Activated naive CD4-positive, alpha-beta T cell treated with Interleukin-2 at 50 U/mL for 16 hours (primary cell): ENCODE data around the gene SLC9A7.

ENCODE experiments used
- DNase-seq: peaks from one replicate; pipeline ENCODE4 v3.0.0-alpha.2; 2020

Gene SLC9A7

DNA sequence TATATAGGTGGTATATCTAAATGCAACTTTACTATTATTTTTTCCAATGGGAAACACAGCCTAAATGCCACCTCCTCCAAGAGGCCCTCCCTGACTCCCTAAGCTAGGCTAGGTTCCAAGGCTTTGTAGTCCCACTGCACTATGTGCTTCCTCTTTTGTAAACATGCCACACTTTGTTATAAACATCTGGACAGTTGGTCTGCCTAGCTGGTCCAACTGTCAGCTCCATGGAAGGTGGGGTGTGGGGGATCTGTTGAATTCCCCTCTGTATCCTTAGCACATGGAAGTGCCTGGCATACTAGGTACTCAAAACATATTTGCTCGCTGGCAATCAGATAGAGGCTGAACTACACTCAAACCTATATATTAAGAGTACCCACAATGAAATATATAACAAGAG lies 63.4 kb downstream of the SLC9A7 start:
- no peak for DNase-seq

DNA sequence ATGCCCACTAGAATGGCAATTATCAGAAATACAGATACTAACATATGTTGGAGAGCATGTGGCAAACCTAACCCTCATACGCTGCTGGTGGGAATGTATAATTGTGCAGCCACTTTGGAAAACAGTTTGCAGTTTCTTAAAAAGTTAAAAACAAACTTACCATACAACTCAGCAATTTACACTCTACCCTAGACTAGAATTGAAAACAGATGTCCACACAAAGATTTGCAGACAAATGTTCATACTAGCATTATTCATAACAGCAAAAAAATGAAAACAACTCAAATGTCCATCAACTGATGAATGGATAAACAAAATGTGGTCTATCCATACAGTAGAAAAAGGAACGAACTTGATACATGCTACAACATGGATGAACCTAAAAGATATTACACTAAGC lies 64.4 kb downstream of the SLC9A7 start:
- DNase-seq, result no peak

DNA sequence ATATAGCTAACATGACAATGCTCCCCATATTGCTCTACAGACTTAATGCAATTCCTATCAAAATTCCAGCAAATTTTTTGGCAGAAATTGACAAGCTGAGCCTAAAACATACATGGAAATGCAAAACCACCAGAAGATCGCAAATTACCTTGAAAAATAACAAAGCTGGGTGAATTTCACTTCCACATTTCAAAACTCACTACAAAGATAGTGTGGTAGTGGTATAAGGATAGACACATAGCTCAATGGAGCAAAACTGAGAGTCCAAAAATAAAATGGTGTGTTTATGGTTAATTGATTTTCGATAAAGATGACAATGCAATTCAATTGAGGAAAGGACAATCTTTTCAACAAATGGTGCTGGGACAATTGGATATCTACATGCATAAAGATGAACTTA lies 65.8 kb downstream of the SLC9A7 start:
- DNase-seq, result no peak

DNA sequence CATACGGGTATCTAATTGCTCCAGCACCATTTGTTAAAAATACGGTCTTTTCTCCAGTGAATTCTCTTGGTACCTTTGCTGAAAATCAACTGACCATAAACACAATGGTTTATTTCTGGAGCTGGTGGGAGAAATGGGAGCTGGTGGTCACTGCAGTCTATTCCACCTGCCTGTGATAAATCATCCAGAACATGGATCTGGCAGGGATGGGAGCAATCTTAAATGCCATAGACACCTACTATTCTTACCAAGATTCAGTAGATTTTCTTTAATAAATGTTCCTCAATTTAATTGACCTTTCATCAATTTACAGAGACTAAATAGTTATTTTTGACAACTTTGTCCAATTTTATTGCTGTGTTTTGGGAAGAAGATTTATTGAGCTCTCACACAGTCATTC lies 68.1 kb downstream of the SLC9A7 start:
- no peak for DNase-seq

DNA sequence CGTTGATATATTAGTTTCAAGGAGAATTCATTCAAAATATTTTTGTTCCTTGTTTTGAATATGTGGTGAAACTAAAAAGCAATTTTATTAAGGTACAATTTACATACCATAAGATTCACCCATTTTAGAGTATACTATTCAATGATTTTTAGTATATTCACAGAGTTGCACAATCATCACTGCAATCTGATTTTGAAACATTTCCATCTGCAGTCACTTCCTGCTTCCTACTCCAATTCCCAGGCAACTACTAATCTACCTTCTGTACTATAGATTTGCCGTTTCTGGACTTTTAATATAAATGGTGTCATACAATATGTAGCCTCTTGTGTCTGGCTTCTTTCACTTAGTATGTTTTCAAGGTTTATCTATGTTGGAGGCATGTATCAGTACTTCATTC lies 71.3 kb downstream of the SLC9A7 start:
- DNase-seq, result no peak

DNA sequence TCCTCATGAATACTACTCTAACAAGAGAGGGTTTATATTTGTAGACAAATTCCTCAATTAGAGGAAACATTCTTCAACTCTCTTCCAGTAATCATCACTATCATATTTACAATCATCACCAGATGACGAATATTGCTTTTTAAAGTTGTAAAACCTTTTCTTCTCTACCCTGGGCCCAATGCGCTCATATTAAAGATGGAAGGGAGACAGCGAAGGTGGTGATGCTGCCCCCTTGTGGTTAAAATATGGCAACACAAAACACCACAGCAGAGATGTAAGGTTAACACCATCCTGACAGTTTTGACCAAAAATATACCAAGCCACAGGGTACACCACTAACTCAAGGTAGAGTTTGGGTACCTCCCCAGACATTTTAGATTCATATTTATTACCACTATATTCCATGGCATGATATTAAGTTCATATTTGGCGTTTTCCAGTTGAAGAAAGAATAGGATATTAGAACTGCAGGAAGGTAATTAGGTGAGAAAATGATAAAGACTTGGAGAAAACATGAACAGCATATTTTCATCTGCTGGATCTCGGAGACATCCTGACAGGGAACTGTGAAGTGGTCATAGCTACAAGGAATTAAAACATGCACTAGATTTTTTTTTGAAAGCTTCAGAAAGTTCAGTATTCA lies 72.8 kb downstream of the SLC9A7 start:
- peak; percentile 33 for DNase-seq

DNA sequence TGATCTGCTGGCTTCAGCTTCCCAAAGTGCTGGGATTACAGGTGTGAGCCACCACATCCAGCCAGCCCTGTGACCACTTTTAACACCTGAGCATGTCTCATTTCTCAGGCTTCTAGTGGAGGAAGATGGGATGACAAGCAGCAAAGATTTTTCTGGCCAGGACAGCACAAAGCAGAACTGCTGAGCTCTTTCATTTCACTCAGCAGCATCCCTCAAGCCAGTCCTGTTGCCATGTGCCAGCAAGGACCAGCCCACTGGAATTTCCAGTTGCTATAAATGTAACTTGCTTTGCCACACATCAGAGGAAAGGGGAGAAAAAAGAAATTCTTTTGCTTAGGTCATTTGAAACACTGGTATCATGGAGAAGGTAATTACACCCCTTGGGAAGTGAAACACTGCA lies 75.9 kb downstream of the SLC9A7 start:
- DNase-seq, result no peak

DNA sequence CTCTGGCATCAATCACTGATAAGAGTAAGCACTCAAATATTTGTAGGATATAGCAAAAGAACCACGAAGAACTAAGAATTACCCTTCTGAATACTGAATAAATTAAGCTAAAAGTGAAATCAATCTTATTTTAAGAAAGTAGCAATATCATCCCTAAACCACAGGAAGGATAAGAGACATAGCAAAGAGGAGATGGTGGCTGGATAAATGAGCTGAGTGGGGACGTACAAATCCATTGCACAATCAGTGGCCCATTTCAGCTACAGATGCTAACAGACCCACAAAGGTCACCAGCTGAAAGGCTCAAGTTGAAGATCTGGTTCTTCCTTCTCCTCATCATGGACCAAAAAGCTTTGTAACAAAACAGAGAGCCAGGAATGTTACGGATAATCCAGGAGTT lies 77.1 kb downstream of the SLC9A7 start:
- DNase-seq, result no peak

DNA sequence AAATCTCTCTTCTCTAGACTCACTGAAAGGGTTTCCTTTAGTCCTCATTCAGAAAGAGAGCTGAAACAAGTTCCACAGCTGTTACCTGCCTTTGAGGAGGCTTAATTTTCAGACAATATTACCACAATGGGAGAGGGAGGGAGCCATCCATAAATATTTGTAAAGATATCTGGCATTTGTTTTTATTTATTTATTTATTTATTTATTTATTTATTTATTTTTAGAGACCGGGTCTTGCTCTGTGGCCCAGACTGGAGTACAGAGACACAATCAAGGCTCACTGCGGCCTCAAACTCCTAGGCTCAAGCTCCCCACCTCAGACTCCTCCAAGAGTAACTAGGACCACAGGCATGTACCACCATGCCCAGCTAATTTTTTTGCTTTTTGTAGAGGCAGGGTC lies 80.7 kb downstream of the SLC9A7 start:
- DNase-seq, result no peak

DNA sequence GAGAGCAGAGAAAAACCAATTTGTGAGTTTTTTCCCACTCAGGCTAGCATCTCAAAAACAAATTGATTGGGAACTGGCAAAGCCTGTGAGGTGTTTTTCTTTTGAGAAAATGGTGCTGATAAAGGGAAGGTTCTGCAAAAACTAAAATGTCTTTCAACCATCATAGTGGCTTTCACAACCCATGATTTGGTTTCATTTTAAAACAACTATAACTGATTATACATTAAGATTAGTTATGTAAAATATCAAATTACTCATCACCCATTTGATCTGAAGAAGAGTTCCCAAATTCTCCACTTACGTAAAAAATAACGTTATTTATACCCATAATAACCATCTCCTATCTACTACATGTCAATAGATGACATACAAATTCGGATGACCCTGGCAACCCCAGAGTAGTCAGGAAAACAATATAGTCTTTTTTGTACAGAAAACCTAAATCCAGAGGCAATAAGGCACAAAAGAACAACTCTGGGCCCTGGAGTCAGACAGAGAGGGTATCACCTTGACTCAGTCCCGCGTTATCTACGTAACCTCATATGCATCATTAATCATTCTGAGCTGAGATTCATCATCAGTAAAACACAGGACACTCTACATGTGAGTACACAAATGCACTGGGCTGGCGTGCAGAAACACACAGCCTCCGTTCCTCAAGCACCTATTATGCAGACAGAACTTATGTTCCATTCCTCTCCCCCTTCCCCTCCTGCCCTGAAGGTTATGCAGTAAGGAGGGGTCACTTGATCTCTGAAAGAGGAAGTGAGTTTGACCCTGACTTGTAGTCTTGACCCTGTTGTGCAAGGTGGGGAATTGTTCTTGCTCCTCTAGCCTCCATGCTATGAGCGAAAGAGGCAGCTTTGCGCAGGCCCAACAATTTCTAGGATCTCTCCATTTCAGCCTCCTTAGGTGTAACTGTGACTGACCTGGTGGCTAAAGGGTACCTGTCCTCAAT lies 82.2 kb downstream of the SLC9A7 start:
- DNase-seq, result no peak

DNA sequence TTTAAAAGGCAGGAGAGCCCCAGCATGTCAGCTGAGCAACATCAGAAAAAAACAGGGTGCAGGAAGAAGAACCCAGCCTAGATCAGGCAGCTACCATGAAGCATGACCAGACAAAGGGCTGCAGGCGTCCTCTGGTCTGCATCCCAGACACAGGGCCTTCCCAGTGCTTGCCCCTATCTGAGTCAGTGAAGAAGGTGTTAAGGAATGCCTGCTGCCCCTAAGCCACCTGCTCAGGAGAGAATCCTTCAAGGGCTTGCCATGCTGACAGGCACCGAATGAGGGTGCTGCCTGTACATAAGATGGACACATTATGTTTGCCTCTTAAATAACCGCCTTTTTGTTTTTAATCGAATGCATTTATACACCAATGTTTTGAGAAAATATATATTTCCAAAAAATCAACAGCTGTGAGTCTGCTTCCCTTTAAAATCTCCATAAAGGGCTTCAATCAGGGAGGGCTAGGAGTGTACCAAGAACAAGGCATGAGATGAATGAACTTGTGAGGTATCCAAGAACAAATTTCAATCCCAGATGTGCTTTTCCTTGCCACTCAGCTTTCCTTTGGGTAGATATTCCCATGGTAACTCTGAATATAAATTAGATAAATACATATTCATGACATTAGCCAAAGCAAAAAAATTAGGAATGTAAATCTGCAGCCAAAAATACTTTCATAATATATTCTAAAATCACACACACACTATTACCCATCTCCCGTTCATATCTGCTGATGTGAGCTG lies 85.1 kb downstream of the SLC9A7 start:
- no peak for DNase-seq

DNA sequence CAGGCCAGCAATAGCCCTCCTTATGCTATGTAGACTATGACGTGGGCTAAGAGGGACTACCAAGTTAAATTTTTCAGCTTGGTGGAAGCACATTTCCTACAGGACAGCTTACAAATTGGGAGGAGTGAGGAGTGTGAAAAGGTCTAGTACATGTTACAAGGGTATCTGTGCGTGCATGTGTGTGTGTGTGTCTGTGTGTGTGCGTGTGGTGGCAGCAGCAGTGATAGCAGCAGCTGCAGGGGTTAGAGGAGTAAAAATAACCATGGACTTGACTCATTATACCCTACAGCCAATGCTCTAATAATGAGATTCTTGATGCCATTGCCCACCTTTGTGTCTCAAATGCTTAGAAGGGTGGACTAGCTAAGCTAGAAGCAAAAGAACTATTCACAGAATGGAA lies 88.6 kb downstream of the SLC9A7 start:
- no peak for DNase-seq

DNA sequence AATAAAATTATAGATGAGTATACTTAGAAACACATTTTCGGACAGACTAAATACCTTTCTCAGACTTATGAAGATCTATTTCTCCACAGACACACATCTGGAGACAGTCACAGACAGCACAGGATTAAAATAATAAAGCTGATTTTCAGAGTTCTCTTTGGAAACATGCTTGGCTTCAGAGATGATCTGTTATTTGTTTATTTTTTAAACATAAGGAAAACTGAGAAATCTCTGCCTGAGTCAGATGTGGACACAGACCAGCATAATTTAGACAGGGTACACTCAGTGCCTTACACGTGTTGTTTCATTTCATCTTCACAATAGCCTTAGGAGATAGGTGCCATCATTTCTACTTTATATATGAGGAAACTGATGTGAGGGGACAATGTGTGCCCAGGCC lies 92.1 kb downstream of the SLC9A7 start:
- no peak for DNase-seq

DNA sequence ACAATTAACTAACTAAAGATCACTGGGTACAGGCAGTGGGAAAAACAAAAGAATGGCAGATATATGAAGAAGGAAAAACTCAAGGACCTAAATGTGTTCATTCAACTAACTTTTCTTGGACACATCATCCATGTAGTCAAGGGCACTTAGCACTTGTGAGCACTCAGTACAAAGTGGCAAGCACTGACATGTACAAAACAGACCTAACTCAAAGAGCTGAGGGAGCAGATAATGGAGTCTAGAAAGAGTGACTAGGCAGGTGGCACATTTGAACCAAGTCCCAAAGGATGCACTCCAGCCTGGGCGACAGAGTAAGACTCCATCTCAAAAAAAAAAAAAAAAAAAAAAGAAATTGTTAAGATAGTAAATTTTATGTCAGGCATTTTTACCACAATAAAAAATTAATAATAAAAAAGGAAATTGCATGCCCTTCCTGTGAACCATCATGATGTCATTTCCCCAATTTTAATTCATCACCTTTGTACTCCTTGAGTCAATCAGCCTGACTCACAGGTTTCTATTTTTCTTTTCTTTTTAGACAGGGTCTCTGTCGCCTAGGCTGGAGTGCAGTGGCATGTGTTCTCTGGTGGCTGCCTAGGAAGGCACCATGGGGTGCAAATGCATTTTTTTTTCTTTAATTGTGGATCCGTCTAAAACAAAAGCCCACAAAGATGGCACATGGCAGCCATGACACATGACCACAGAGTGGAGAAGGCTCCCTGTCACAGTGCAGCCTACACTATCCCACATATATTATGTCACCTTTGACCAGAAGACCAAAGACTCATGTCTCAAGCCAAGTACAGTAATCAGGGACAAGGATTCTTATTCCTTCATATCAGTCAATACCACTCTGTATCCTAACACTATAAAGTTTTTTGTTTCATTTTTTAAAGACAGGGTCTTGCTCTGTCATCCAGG lies 93.4 kb downstream of the SLC9A7 start:
- DNase-seq, result peak; percentile 2

DNA sequence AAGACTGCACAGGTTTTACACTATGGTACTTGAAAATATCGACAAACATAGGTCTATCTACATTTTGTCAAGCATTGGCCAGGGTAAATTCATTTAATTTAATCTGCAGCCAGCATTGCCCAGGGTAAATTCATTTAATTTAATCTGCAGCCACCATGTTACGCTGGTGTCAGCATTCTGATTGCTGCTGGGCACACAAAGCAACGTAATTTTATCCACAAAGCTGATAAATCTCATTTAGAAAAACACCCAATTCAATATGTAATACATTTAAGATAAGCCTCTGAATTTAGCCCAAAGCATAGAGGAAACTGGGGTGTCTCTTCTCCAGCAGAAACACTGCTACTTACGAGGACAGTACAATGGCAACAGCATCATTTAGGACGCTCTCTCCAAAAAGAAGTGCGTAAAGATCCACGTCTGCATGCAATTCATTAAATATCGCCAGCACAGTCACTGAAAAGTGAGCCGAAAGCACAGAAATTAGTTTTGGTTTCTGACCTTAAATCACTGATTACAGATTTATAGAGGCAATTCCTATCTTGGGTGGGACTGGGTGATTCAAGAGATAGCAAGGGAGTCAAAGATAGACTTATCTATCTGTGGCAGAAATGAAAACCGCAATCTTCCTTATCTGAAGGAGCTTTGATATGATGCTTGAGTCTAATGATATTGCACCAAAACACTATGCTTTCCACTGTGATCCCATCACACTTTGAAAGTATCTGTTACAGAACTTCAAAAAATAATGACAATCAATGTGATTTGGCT lies 96.5 kb downstream of the SLC9A7 start:
- no peak for DNase-seq

DNA sequence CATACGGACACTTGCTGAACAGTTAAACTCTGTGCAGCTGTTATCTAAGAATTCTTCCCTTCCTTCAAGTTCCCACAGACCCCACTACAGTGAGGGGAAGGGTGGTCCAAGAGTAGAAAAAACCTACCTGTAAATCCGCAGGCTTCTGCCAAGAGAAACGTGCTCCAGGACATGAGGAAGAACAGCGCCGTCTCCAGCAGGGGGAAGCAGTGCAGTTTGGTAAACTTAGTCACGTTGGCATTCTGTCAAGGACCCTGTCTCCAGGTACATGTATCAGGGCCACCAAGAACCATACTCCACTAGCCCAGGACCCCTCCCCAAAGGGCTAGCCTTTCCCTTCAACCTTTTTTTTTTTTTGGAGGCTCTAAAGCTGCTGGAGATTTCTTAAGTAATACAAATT lies 105.4 kb downstream of the SLC9A7 start:
- no peak for DNase-seq

DNA sequence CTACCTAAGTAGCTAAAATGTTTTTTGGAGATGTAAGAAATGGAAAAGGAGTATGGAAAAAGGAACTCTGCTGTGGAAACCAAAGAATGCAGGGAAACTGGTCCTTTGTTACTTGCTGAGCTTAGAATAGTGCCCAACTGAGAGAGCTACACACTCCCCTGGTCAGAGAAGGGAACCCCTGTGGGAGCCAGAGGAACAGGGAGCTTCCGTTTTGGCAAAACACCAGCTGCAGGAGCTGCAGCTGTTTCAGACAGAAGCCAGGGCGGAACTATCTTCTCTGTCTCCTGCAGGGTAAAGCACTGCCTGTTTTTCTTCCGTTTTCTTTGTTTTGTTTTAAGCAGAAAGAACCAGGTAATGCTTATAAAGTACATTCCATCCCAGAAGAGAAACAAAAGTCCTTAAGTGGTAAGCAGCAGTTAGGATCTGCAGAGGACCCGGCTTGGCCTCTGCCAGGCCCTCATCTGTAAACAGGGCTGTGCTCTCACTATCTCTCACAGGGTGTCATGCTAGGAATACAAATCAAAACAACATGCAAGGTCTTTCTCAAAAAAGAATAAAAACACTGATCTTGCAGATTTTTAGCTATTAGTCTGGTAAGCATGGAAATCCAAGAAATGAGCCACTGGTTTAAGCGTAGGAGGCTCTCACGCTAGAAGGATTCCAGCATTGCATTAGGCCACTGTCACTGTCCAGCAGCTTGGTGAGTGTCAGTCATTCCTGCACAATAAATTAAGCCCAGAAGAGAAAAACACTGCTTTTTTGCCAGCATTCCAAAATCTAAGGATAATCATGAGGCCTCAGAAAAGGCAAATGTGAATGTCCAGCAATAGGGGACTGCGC lies 109.3 kb downstream of the SLC9A7 start:
- DNase-seq, result no peak

DNA sequence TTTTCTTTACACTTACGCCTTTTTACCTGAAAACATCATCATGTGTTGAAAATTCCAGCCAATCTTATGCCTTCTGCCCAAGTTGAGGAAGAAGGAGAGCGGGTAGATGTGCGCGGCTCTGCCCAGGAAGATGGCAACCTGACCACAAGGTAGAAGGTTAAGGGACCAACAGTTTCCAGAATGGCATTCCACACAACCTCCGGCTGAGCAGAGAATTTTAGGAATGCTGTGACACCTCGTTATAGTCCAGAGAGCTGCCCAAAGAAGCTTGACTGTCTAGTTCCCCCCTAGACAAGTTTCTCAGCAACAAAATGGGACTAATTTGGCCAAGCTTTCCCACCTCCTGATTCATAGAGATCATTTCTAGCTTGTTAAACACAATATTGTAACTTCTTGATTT lies 110.3 kb downstream of the SLC9A7 start:
- DNase-seq, result no peak

DNA sequence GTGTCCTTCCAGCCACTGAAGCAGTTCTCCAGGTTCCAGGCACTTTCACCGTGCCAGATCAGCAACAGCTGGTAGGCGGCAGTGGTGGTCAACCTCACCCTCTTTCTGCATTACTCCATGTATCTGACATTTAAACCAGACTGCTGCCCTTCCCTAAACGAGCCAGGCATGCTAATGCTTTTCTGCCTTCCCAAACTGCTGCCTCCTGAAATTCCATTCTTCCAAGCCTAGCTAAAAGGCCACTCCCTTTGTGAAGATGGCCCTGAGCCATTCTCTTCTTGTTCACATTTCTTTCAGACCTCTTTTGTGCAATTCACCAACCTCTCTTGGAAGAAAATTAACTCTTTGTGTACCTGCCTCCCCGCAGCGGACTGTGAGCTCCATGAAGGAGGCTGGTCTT lies 111.7 kb downstream of the SLC9A7 start:
- DNase-seq, result no peak

DNA sequence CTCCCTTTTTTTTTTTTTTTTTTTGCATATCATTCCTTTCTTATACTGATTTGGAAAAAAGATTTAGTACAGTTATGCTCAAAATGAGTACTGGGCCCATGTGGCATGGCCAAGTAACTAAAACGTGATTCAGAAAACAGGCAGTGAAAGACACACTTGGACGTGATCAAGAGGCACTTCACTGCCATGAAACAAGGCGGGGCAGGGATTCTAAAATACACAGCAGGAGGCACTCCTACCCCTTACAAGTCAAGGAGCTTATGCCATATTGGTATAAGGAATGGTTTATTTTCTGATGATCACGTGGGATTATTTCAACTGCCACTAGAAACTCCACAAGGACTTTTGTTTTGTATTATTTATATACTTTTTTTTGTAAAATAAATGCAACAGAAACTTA lies 113.3 kb downstream of the SLC9A7 start:
- DNase-seq, result no peak

DNA sequence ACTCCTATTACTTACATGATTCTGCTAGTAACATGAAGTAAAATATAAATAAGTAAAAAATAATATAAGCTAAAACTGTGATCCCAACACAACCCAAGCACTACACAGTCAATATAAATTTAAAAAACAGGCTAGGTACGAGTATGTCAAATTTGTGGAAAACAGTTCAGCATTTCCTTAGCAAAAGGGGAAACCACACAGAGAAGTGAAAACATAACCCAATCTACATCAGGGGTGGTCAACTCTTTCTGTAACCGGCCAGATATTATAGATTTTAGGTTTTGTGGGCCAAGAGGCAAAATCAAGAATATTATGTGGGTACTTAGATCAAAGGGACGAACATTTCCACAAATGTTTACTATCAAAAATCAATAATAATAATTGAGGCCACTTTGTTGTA lies 115.3 kb downstream of the SLC9A7 start:
- no peak for DNase-seq
